Activated T-cell treated with anti-CD3 and anti-CD28 coated beads, Interleukin-2, amount 50 U/mL, for 72 hours (primary cell): ENCODE measurements around the gene CDK16. TPM values are rescaled to one million over a fixed set of nuclear protein-coding genes. Genes with fewer than 3 reads are reported as not detected.

ENCODE experiments used
- ATAC-seq, 2 donors: fragments of 150-1000 bp; cut with Tn5 transposase; replicated peaks in 1 of 2; 2 replicates each; pipeline ENCODE4 v1.10.0; 2021; ENCODE audit warnings: moderate library complexity in 2 of 2, mild to moderate bottlenecking in 1 of 2
- DNase-seq, 2 donors: peaks; one replicate each; pipeline ENCODE4 v3.0.0; 2021 to 2022; ENCODE audit warnings: mixed read lengths in 1 of 2
- H3K27ac Mint-ChIP-seq: one replicate; pipeline ENCODE4 v1.8.0; 2022; ENCODE audit warnings: mild to moderate bottlenecking, moderate library complexity, mixed read lengths
- H3K27me3 Mint-ChIP-seq: one replicate; pipeline ENCODE4 v1.8.0; 2022; ENCODE audit warnings: low read depth, mixed read lengths
- H3K36me3 Mint-ChIP-seq, 2 donors: one replicate each; pipeline ENCODE4 v1.8.0; 2022; ENCODE audit warnings: mixed read lengths in 2 of 2, mild to moderate bottlenecking in 1 of 2; ENCODE audit not compliant: insufficient read depth in 2 of 2
- H3K4me1 Mint-ChIP-seq: one replicate; pipeline ENCODE4 v1.8.0; 2022; ENCODE audit warnings: low read depth, mixed read lengths
- H3K4me3 Mint-ChIP-seq, 2 donors: one replicate each; pipeline ENCODE4 v1.8.0; 2022; ENCODE audit warnings: mild to moderate bottlenecking in 2 of 2, mixed read lengths in 2 of 2, moderate library complexity in 2 of 2
- H3K9me3 Mint-ChIP-seq, 2 donors: one replicate each; pipeline ENCODE4 v1.8.0; 2022; ENCODE audit warnings: mixed read lengths in 2 of 2
- total RNA-seq, 2 donors: library from RNA; stranded (reverse); gene quantifications; one replicate each; pipeline ENCODE4 v1.2.3, GENCODE V29; 2022

CDK16 gene
- total RNA-seq, 2 donors from 2014 or later = 82.2 to 88.6 TPM

GRCh38 chrX:47202877-47203276, 15.6 kb upstream of the CDK16 start:
- Mint-ChIP-seq H3K4me1 (peaks cover 25% of the 10 kb centered on the region), H3K27ac (no peak overlapping the region), H3K4me3 (no peak overlapping the region), H3K9me3 (no peaks in the 10 kb centered on the region), H3K36me3 (peaks cover 7 to 59% of the 10 kb centered on the region in 2 donors), H3K27me3 (no peaks in the 10 kb centered on the region)
- ATAC-seq (no peak), DNase-seq (no peak)

DNA sequence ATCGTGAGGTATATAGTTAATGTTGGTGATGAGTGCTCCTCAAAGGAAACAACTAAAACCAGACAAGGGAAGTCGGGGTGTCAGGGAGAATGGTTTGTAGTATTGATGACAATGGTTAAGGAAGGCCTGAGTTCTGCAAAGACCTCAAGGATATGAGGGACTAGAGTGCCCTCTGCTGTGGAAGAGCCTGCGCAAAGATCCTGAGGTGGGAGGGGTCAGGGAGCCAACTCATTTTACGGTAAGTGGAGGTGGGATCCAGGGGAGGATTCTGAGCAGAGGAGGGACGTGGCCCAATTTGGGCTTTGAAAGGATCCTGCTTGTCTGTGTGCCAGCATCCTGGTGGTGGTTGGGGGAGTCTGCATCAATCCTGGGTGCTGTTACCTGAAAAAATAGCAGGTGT, 13.5 kb upstream of the CDK16 start:
- H3K36me3 Mint-ChIP-seq = peaks cover 8 to 48% of the 10 kb centered on the region in 2 donors
- no peak for DNase-seq

DNA sequence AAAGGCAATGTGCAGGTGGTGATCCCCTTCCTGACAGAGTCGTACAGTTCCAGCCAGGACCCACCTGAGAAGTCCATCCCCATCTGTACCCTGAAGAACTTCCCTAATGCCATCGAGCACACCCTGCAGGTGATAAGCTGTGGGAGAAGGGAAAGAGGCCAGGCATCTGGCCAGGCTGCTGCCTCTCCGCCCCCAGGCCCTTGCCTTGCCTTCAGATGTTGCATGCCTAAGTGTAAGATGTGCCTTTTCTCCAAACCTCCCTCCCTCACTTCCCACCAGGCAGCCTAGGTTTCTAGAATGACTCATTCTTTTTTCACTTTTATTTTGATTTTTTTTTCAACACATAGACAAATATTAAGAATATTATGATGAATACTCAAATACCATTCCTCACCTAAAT, 12.2 kb upstream of the CDK16 start:
- H3K4me1 Mint-ChIP-seq = peaks cover 25% of the 10 kb centered on the region
- ATAC-seq (no peak), DNase-seq (no peak)
- H3K36me3 Mint-ChIP-seq = peaks cover 9 to 42% of the 10 kb centered on the region in 2 donors
- H3K9me3 Mint-ChIP-seq = no peaks in the 10 kb centered on the region
- H3K27ac Mint-ChIP-seq = peak overlapping the region; percentile 50
- H3K4me3 Mint-ChIP-seq = no peak overlapping the region
- H3K27me3 Mint-ChIP-seq = no peaks in the 10 kb centered on the region

More for the DNA sequence above, 13.5 kb upstream of the CDK16 start:
- Mint-ChIP-seq H3K27me3 (no peaks in the 10 kb centered on the region), H3K27ac (no peak overlapping the region), H3K9me3 (no peaks in the 10 kb centered on the region), H3K4me1 (peaks cover 25% of the 10 kb centered on the region), H3K4me3 (no peak overlapping the region)
- ATAC-seq = no peak

GRCh38 chrX:47208108-47208507, 10.4 kb upstream of the CDK16 start:
- DNase-seq (no peak), ATAC-seq (no peak)
- no peak overlapping the region for H3K4me3 Mint-ChIP-seq
- H3K9me3 Mint-ChIP-seq = no peaks in the 10 kb centered on the region
- H3K27me3 Mint-ChIP-seq = no peaks in the 10 kb centered on the region
- H3K4me1 Mint-ChIP-seq = peaks cover 20% of the 10 kb centered on the region
- H3K27ac Mint-ChIP-seq = no peak overlapping the region
- H3K36me3 Mint-ChIP-seq = peaks cover 15 to 44% of the 10 kb centered on the region in 2 donors

DNA sequence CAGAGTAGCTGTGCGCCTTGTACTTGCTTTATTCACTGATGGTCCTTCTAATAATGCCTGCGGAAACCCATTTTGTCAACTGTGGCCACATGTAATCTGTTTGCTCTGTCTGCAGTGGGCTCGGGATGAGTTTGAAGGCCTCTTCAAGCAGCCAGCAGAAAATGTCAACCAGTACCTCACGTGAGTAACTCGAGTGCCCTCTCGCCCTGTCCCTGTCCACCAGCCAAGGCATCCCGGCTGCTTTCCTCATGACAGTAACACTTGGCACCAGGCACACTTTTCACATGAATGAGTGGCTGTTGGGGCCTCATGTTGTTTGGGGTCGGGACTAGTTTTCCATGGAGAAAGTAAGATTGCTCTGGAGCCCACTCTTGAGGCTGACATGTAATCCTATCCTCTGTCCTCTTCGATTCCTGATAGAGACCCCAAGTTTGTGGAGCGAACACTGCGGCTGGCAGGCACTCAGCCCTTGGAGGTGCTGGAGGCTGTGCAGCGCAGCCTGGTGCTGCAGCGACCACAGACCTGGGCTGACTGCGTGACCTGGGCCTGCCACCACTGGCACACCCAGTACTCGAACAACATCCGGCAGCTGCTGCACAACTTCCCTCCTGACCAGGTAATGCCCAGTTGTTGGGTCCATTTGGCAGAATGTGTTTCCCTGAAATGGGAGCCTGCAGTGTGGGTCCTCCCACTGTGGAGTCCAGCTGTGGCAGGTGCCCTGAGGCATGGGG, 8.8 kb upstream of the CDK16 start:
- Mint-ChIP-seq H3K27me3 (no peaks in the 10 kb centered on the region), H3K27ac (no peak overlapping the region), H3K9me3 (no peaks in the 10 kb centered on the region), H3K4me1 (peaks cover 19% of the 10 kb centered on the region), H3K4me3 (no peak overlapping the region), H3K36me3 (peaks cover 18 to 50% of the 10 kb centered on the region in 2 donors)
- DNase-seq (no peak), ATAC-seq (no peak)

GRCh38 chrX:47210661-47211425, 7.6 kb upstream of the CDK16 start:
- Mint-ChIP-seq H3K27me3 (no peaks in the 10 kb centered on the region), H3K9me3 (no peaks in the 10 kb centered on the region), H3K36me3 (peaks cover 16 to 47% of the 10 kb centered on the region in 2 donors), H3K27ac (no peak overlapping the region), H3K4me1 (peaks cover 23% of the 10 kb centered on the region), H3K4me3 (no peak overlapping the region)
- DNase-seq = no peak
- ATAC-seq = no peak

- Mint-ChIP-seq H3K27ac (peak overlapping the region; percentile 80), H3K9me3 (no peaks in the 10 kb centered on the region), H3K36me3 (peaks cover 17 to 45% of the 10 kb centered on the region in 2 donors), H3K4me3 (no peak overlapping the region), H3K4me1 (peaks cover 29% of the 10 kb centered on the region), H3K27me3 (no peaks in the 10 kb centered on the region)
- DNase-seq = no peak
- no peak for ATAC-seq
These were observed 5.8 kb upstream of the CDK16 start for GRCh38 chrX:47212381-47213293.

DNA sequence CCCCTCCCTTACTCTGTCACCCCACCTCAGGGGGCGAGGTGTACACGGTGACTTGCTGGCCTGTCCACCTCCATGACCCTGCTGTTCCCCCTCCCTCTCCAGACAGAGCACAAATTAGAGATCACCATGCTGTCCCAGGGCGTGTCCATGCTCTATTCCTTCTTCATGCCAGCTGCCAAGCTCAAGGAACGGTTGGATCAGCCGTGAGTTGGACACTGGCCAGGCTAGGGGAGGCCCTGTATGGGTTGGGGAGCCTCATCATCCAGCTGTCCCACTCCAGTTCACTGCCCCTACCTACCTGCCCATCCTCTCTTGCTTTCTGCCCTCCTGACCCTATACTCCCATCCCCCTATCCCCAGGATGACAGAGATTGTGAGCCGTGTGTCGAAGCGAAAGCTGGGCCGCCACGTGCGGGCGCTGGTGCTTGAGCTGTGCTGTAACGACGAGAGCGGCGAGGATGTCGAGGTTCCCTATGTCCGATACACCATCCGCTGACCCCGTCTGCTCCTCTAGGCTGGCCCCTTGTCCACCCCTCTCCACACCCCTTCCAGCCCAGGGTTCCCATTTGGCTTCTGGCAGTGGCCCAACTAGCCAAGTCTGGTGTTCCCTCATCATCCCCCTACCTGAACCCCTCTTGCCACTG, 3.9 kb upstream of the CDK16 start:
- Mint-ChIP-seq H3K4me1 (peaks cover 40% of the 10 kb centered on the region), H3K27ac (peak overlapping the region; percentile 64), H3K9me3 (no peaks in the 10 kb centered on the region), H3K4me3 (no peak overlapping the region), H3K27me3 (no peaks in the 10 kb centered on the region), H3K36me3 (peaks cover 20 to 49% of the 10 kb centered on the region in 2 donors)
- ATAC-seq (no peak), DNase-seq (no peak)

DNA sequence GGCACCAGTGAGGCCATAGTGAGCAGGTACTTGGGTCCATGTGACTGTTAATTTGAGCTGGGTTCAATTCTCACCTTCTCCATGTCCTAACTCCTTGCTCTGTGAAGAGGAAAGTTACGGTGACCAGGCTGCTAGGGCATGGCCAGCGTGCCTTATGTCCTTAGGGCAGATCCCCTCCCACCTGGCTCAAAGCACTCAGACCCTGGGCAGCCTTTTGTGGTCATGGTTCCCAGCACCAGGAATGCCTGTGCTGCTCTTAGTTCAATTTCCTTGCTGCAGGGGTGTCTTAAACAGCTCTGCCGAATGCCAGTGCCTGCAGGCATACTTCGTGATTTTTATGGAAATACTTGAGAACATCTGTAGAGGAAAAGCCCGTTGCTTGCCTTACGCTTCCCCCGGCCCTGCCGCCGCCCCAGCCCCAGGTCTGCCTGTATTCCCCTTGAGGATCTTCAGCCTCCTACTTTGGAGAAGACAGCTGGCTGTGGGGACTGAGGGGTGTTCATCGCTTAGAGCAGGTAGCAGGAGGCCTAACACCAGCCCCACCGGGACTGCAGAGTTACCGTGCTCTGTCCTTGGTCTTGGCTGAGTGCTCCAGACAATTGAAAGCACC, 3.1 kb upstream of the CDK16 start:
- no peak for DNase-seq
- Mint-ChIP-seq H3K4me3 (no peak overlapping the region), H3K27me3 (no peaks in the 10 kb centered on the region), H3K9me3 (no peaks in the 10 kb centered on the region), H3K4me1 (peaks cover 48% of the 10 kb centered on the region), H3K36me3 (peaks cover 25 to 50% of the 10 kb centered on the region in 2 donors), H3K27ac (peak overlapping the region; percentile 99)
- no peak for ATAC-seq

DNA sequence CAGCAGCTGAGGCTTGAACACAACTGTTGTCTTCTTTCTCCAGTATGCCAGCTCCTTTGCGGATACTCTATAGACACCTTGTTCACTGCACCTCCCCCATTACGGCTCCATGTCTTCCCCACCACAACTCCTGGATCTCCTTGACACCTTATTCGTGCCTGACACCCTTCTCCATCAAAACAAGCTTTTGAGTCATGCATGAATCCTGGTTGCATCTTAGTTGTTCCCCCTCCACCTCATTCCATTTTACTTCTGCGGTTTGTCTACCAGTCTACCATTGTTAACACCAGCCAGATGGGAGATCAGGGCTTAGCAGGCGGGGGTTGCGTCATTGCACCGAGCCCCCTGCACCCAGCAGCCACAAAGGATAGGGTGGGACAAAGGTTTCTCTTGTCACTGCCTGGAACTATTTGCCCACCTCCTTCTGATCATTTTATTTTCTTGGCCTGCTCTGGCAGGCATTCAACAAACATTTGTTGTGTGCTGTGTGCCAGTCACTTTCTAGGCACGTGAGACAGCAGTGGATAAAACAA, 2.0 kb upstream of the CDK16 start:
- ATAC-seq = no peak
- peaks cover 25 to 48% of the 10 kb centered on the region in 2 donors for H3K36me3 Mint-ChIP-seq

DNA sequence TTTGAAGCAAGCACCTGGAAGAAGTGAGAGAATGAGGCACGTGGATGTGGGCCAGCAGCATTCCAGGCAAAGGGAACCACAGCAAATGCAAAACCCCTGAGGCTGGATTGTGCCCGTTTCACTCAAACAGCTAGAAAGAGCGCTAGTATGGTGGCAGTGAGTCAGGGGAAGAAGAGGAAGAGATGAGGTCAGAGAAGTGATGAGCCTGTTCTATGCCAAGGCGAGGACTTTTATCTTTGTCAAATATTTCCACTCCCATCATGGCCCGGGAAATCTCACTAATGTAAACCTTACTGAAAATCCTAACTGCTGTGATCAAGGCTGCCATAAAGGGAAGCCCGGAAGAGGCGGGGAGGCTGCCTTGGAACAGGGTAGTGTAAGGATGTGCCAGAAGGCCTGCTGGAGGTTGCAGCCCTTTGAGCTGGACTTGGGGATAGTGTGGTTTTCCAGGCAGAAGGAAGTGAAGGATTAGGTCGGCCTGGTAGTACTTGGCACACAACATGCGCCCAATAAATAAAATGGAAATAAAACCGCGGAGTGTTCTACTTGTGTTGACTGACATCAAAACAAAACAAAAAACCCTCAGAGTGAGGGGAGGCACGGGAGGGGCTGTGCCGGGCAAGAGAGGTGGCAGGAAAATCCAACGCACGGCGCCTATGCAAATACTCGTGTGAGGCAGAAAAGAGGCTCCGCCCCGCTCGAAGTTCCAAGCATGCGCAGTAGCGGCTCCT, 1.2 kb upstream of the CDK16 start:
- Mint-ChIP-seq H3K27me3 (no peaks in the 10 kb centered on the region), H3K4me1 (peaks cover 62% of the 10 kb centered on the region), H3K9me3 (no peaks in the 10 kb centered on the region), H3K36me3 (peaks cover 20 to 43% of the 10 kb centered on the region in 2 donors), H3K4me3 (peak overlapping the region; percentile 96 to 97), H3K27ac (peak overlapping the region; percentile 99)
- DNase-seq = peak; percentile 25 to 45
- ATAC-seq = peak; percentile 14 to 35

More for the DNA sequence above, 2.0 kb upstream of the CDK16 start:
- H3K9me3 Mint-ChIP-seq = no peaks in the 10 kb centered on the region
- H3K27ac Mint-ChIP-seq = peak overlapping the region; percentile 99
- no peak for DNase-seq
- H3K4me3 Mint-ChIP-seq = peak overlapping the region; percentile 96 to 97
- no peaks in the 10 kb centered on the region for H3K27me3 Mint-ChIP-seq
- peaks cover 59% of the 10 kb centered on the region for H3K4me1 Mint-ChIP-seq
